ENCODE results near the gene CHKA.

Gene CHKA

DNA sequence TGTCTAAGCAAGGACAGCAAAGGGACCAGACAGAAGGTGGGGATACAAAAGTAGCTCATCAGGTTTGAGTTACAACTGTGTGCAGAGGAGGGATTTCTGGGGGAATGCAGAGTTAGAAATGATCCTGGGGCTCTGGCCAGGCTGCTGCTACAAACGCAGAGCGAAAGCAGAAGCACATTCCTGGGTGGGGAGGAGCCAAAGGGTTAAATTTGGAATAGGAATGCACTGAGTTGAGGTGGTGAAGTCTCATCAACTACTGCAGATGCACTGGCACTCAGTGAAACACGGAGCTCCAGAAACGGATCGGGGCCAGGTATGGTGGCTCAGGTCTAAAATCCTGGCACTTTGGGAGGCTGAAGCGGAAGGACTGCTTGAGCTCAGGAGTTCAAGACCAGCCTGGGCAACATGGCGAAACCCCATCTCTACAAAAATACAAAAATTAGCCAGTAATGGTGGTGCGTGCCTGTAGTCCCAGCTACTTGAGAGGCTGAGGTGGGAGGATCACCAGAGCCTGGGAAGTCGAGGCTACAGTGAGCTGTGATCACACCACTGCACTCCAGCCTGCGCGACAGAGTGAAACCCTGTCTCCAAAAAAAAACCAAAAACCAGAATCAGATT lies 3.2 kb downstream of the CHKA start:
- no peak overlapping the region for H3K4me3 ChIP-seq (replicated peaks in 1 of 2; ENCODE audit: low read depth in 2 of 2, low read length in 2 of 2)
- no peak for TF ChIP-seq CTCF (IDR thresholded peaks at IDR 0.05; ENCODE audit: low read depth, low read length)
- no peak for DNase-seq (ENCODE audit: low read depth in 2 of 2)

DNA sequence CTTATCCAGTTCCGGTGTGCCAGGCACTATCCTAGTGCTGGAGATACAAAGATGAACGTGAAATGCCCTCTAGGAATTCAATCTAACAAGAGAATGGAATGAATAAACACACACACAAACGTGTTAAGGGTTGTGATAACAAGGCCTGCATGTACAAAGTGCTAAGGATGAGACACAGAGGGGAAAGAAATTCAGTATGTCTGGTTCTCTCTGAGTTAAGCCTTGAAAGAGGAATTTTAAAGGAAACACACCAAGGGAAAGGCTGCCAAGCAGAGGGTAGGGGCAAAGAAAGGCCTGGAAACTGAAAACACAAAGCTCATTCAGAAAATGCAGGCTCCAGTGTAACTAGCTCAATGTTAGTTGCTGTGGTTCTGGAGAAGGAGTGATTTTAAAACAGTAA lies 4.2 kb downstream of the CHKA start:
- H3K4me3 ChIP-seq (replicated peaks in 1 of 2; ENCODE audit: low read depth in 2 of 2, low read length in 2 of 2) = no peak overlapping the region
- no peak for DNase-seq (ENCODE audit: low read depth in 2 of 2)
- no peak for TF ChIP-seq CTCF (IDR thresholded peaks at IDR 0.05; ENCODE audit: low read depth, low read length)

DNA sequence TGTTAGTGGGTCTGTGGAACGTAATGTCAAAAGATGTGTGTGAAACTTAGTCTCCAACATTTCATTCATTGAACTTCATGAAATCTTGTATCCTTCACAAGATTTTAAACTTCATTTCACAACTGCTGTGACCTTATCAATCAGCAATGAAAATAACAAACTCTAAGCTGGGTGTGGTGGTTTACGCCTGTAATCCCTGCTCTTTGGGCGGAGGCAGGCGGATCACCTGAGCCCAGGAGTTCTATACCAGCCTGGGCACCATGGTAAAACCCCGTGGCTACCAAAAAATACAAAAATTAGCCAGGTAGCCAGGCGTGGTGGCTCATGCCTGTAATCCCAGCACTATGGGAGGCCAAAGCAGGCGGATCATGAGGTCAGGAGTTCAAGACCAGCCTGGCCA lies 5.1 kb downstream of the CHKA start:
- TF ChIP-seq CTCF (IDR thresholded peaks at IDR 0.05; ENCODE audit: low read depth, low read length) = no peak

GRCh38 chr11:68115285-68115684 lies 5.9 kb downstream of the CHKA start:
- no peak for DNase-seq (ENCODE audit: low read depth in 2 of 2)
- no peak overlapping the region for H3K4me3 ChIP-seq (replicated peaks in 1 of 2; ENCODE audit: low read depth in 2 of 2, low read length in 2 of 2)
- TF ChIP-seq CTCF (IDR thresholded peaks at IDR 0.05; ENCODE audit: low read depth, low read length) = no peak

More for the DNA sequence above, 5.1 kb downstream of the CHKA start:
- DNase-seq (ENCODE audit: low read depth in 2 of 2) = no peak
- H3K4me3 ChIP-seq (replicated peaks in 1 of 2; ENCODE audit: low read depth in 2 of 2, low read length in 2 of 2) = no peak overlapping the region

GRCh38 chr11:68113986-68114385 lies 7.2 kb downstream of the CHKA start:
- no peak for TF ChIP-seq CTCF (IDR thresholded peaks at IDR 0.05; ENCODE audit: low read depth, low read length)
- H3K4me3 ChIP-seq (replicated peaks in 1 of 2; ENCODE audit: low read depth in 2 of 2, low read length in 2 of 2) = no peak overlapping the region
- DNase-seq (ENCODE audit: low read depth in 2 of 2) = peak; percentile 9 to 49

GRCh38 chr11:68107689-68108088 lies 13.5 kb downstream of the CHKA start:
- no peak for DNase-seq (ENCODE audit: low read depth in 2 of 2)
- H3K4me3 ChIP-seq (replicated peaks in 1 of 2; ENCODE audit: low read depth in 2 of 2, low read length in 2 of 2) = no peak overlapping the region
- no peak for TF ChIP-seq CTCF (IDR thresholded peaks at IDR 0.05; ENCODE audit: low read depth, low read length)
